ENCODE results near the gene DUSP5. TPM values are rescaled to one million over a fixed set of nuclear protein-coding genes. Genes with fewer than 3 reads are reported as not detected.

Gene DUSP5
- total RNA-seq, 1 experiment from 2014 or later = 106 TPM

DNA sequence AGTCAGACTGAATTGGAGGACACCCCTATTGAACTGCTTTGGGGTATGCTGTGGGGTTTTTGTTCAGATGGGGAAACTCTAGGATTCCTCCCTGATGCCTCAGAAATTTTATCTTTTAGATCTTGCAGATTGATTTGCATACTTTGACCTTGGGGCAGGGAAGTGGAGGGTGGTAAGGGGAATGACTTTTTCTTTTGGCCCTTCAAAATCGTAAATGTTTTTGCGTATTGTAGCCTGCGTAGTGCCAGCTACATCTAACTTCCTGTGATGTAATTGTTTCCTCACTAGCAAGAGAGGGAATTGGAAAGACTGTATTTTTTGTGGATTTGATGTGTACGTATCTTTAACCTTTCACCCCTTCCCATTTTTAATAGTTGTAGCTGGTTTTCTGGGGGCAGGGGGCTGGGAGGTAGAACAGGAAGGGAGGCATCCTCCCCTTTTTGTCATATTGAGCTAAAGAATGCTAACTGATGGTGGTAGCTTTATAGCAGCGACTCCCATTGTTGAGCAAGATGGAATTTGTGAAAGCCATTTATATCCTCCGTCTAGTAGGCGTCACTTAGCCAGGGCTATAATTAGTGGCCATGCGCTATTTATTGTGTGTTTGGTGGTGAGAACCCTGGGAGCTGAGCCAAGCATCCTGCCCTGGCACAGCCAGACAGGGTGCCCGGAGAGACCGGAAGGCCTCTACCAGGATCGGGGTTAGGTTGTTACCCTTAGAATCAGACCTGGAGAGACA is 11.3 kb downstream of the DUSP5 start:
- peaks cover 46% of the 10 kb centered on the region for H3K36me3 Mint-ChIP-seq (ENCODE audit: insufficient read depth, unreplicated experiment)
- no peaks in the 10 kb centered on the region for H3K27me3 Mint-ChIP-seq (ENCODE audit: insufficient read depth, unreplicated experiment)
- H3K27ac Mint-ChIP-seq (ENCODE audit: low read depth, unreplicated experiment) = no peak overlapping the region
- no TSS peak for BruUV-seq (replicated peaks)
- H3K4me3 Mint-ChIP-seq (ENCODE audit: unreplicated experiment) = no peak overlapping the region
- DNase-seq (ENCODE audit: unreplicated experiment) = no peak
- ChIA-PET CTCF (interaction anchor here (0.7 to 1.5 kb wide), 3 partner anchors 33 to 38 kb away, joined by 3 to 4 read pairs (median 3); no protein-coding TSS in a partner anchor), POLR2A (interaction anchor here (0.6 to 1.1 kb wide), 2 partner anchors 12 to 13 kb away, joined by 3 read pairs; no protein-coding TSS in a partner anchor)
- TF ChIP-seq, protein P1, sequence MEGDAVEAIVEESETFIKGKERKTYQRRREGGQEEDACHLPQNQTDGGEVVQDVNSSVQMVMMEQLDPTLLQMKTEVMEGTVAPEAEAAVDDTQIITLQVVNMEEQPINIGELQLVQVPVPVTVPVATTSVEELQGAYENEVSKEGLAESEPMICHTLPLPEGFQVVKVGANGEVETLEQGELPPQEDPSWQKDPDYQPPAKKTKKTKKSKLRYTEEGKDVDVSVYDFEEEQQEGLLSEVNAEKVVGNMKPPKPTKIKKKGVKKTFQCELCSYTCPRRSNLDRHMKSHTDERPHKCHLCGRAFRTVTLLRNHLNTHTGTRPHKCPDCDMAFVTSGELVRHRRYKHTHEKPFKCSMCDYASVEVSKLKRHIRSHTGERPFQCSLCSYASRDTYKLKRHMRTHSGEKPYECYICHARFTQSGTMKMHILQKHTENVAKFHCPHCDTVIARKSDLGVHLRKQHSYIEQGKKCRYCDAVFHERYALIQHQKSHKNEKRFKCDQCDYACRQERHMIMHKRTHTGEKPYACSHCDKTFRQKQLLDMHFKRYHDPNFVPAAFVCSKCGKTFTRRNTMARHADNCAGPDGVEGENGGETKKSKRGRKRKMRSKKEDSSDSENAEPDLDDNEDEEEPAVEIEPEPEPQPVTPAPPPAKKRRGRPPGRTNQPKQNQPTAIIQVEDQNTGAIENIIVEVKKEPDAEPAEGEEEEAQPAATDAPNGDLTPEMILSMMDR (IDR thresholded peaks at IDR 0.05; ENCODE audit: unreplicated experiment) = no peak
- intact Hi-C loops (cut with micrococcal nuclease) = loop anchor here (10.0 kb wide), 1 partner anchor 96 kb away; no protein-coding TSS in a partner anchor
- peaks cover 22% of the 10 kb centered on the region for H3K4me1 Mint-ChIP-seq (ENCODE audit: insufficient read depth, unreplicated experiment)
- H3K9me3 Mint-ChIP-seq (ENCODE audit: unreplicated experiment) = no peaks in the 10 kb centered on the region

DNA sequence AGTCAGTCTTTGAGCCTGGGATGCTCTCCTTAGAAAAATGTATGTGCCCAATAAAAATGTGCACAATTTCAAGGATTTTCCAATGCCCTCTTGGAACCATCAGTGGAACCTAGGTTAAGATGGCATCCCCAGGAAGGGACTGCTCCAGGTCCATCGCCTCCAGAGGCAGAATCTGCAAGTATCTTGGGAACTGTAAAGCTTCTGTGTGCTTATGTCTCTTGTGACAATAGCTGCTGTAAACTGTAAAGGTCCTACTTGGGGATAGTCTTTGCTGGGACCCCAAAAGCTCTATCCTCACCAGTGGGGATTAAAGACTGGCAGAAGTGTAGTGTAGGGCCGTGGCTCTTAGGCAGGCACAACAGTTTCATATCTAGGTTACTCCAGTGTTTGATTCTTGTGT is 11.9 kb downstream of the DUSP5 start:
- TF ChIP-seq, protein P1 (IDR thresholded peaks at IDR 0.05; ENCODE audit: unreplicated experiment) = no peak
- Mint-ChIP-seq H3K4me3 (ENCODE audit: unreplicated experiment) (no peak overlapping the region), H3K9me3 (ENCODE audit: unreplicated experiment) (no peaks in the 10 kb centered on the region), H3K4me1 (ENCODE audit: insufficient read depth, unreplicated experiment) (peaks cover 16% of the 10 kb centered on the region), H3K27me3 (ENCODE audit: insufficient read depth, unreplicated experiment) (no peaks in the 10 kb centered on the region), H3K36me3 (ENCODE audit: insufficient read depth, unreplicated experiment) (peaks cover 46% of the 10 kb centered on the region), H3K27ac (ENCODE audit: low read depth, unreplicated experiment) (no peak overlapping the region)
- BruUV-seq (replicated peaks) = no TSS peak
- POLR2A ChIA-PET = no interaction called here
- intact Hi-C loops (cut with micrococcal nuclease) = loop anchor here (10.0 kb wide), 1 partner anchor 95 kb away; no protein-coding TSS in a partner anchor
- CTCF ChIA-PET = interaction anchor here (1.5 kb wide), 1 partner anchor 37 kb away, joined by 4 read pairs; no protein-coding TSS in a partner anchor
- DNase-seq (ENCODE audit: unreplicated experiment) = no peak

DNA sequence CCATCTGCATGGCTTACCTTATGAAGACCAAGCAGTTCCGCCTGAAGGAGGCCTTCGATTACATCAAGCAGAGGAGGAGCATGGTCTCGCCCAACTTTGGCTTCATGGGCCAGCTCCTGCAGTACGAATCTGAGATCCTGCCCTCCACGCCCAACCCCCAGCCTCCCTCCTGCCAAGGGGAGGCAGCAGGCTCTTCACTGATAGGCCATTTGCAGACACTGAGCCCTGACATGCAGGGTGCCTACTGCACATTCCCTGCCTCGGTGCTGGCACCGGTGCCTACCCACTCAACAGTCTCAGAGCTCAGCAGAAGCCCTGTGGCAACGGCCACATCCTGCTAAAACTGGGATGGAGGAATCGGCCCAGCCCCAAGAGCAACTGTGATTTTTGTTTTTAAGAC is 12.4 kb downstream of the DUSP5 start:
- no peak overlapping the region for H3K27ac Mint-ChIP-seq (ENCODE audit: low read depth, unreplicated experiment)
- intact Hi-C loops (cut with micrococcal nuclease) = no loop called here
- no peak overlapping the region for H3K4me3 Mint-ChIP-seq (ENCODE audit: unreplicated experiment)
- H3K36me3 Mint-ChIP-seq (ENCODE audit: insufficient read depth, unreplicated experiment) = peaks cover 46% of the 10 kb centered on the region
- no peaks in the 10 kb centered on the region for H3K9me3 Mint-ChIP-seq (ENCODE audit: unreplicated experiment)
- BruUV-seq (replicated peaks) = no TSS peak
- ChIA-PET POLR2A (no interaction called here), CTCF (interaction anchor here (1.5 kb wide), 1 partner anchor 37 kb away, joined by 4 read pairs; no protein-coding TSS in a partner anchor)
- H3K27me3 Mint-ChIP-seq (ENCODE audit: insufficient read depth, unreplicated experiment) = no peaks in the 10 kb centered on the region
- peaks cover 12% of the 10 kb centered on the region for H3K4me1 Mint-ChIP-seq (ENCODE audit: insufficient read depth, unreplicated experiment)
- DNase-seq (ENCODE audit: unreplicated experiment) = no peak
- TF ChIP-seq, protein P1 (IDR thresholded peaks at IDR 0.05; ENCODE audit: unreplicated experiment) = no peak

DNA sequence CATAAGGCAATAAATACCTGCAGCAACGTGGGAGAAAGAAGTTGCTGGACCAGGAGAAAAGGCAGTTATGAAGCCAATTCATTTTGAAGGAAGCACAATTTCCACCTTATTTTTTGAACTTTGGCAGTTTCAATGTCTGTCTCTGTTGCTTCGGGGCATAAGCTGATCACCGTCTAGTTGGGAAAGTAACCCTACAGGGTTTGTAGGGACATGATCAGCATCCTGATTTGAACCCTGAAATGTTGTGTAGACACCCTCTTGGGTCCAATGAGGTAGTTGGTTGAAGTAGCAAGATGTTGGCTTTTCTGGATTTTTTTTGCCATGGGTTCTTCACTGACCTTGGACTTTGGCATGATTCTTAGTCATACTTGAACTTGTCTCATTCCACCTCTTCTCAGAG is 13.0 kb downstream of the DUSP5 start:
- intact Hi-C loops (cut with micrococcal nuclease) = no loop called here
- H3K27ac Mint-ChIP-seq (ENCODE audit: low read depth, unreplicated experiment) = no peak overlapping the region

More for the DNA sequence above, 13.0 kb downstream of the DUSP5 start:
- peaks cover 12% of the 10 kb centered on the region for H3K4me1 Mint-ChIP-seq (ENCODE audit: insufficient read depth, unreplicated experiment)
- TF ChIP-seq, protein P1 (IDR thresholded peaks at IDR 0.05; ENCODE audit: unreplicated experiment) = no peak
- POLR2A ChIA-PET = interaction anchor here (1.4 to 3.0 kb wide), 2 partner anchors 8 to 12 kb away, joined by 4 to 21 read pairs; no protein-coding TSS in a partner anchor
- CTCF ChIA-PET = interaction anchor here (0.7 to 1.0 kb wide), 2 partner anchors 36 to 40 kb away, joined by 3 to 4 read pairs; no protein-coding TSS in a partner anchor
- H3K4me3 Mint-ChIP-seq (ENCODE audit: unreplicated experiment) = no peak overlapping the region
- TSS peak; percentile 5 for BruUV-seq (replicated peaks)
- no peak for DNase-seq (ENCODE audit: unreplicated experiment)
- H3K27me3 Mint-ChIP-seq (ENCODE audit: insufficient read depth, unreplicated experiment) = no peaks in the 10 kb centered on the region
- no peaks in the 10 kb centered on the region for H3K9me3 Mint-ChIP-seq (ENCODE audit: unreplicated experiment)
- peaks cover 46% of the 10 kb centered on the region for H3K36me3 Mint-ChIP-seq (ENCODE audit: insufficient read depth, unreplicated experiment)
